Measurements from ENCODE around the gene SKAP2.

- TF ChIP-seq CTCF (IDR thresholded peaks at IDR 0.05) (no peak), POLR2A (IDR thresholded peaks at IDR 0.05) (no peak)
Observed at GRCh38 chr7:26759108-26759507, 105.3 kb downstream of the SKAP2 start.

All from lower leg skin (tissue), 3 donors.